ENCODE measurements around the gene DPYD.
A peak's percentile ranks its signal among the peaks of the same experiment; 100 is the strongest.

DPYD gene

GRCh38 chr1:97621955-97622354 is 298.9 kb downstream of the DPYD start:
- DNase-seq: no peak

GRCh38 chr1:97619706-97620105 is 301.1 kb downstream of the DPYD start:
- no peak for DNase-seq

DNA sequence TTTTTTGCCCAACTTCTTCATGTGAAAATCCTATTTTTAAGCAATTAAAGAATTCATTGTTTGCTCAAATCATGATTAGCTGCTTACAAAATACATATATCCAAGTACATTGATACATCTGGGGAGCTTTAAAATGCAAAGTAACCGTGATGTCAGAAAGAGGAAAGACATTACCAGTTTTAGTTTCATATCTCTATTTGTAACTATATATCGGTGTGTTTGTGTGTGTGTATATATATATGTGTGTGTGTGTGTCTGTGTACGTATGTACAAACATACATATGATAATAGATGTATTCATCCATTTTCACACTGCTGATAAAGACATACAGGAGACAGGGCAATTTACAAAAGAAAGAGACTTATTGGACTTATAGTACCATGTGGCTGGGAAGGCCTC is 310.1 kb downstream of the DPYD start:
- no peak for DNase-seq

DNA sequence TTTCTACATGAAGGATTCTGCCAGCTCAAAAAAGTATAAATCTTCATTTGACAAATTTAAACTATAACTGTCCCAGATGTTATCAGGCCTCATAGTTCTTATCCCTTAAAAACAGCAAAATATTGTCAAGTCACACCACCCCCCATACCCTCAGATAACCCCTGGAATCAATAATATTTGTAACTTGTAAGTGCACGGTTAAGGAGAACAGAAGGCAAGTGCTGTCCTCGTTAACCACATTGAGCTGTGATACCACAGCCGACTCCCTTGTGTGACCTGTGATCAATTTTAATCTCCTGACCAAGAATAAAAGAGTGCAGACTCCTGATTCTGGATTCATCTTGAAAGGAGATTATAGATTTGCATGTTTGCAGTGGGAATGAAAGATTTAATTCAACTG is 310.7 kb downstream of the DPYD start:
- DNase-seq: no peak

GRCh38 chr1:97608272-97608671 is 312.6 kb downstream of the DPYD start:
- no peak for DNase-seq

- DNase-seq: no peak
Observed at GRCh38 chr1:97603776-97604175, 317.1 kb downstream of the DPYD start.

GRCh38 chr1:97603218-97603617 is 317.6 kb downstream of the DPYD start:
- DNase-seq: no peak

- no peak for DNase-seq
Observed at GRCh38 chr1:97599447-97599846, 321.4 kb downstream of the DPYD start.

DNA sequence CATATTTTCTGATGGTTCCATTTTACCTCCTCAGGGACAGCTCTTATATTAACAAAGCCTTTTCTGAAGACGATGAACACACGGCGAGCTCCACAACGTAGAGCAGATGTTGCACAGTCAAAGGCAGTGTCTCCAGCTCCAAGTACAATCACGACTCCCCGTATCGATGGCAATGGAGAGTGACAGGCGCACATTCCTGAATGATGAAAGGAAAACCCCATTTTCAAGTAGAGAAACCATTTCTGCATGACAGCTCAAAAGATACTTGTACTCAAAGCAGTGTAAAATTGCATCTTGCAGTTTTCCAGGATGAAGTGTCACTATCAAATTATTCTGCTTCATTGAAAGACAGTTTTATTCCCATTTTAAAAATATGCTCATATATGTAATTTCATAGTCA is 327.6 kb downstream of the DPYD start:
- no peak for DNase-seq

GRCh38 chr1:97588772-97589171 is 332.1 kb downstream of the DPYD start:
- no peak for DNase-seq

- DNase-seq: no peak
Observed at GRCh38 chr1:97581614-97582051, 339.2 kb downstream of the DPYD start.

DNA sequence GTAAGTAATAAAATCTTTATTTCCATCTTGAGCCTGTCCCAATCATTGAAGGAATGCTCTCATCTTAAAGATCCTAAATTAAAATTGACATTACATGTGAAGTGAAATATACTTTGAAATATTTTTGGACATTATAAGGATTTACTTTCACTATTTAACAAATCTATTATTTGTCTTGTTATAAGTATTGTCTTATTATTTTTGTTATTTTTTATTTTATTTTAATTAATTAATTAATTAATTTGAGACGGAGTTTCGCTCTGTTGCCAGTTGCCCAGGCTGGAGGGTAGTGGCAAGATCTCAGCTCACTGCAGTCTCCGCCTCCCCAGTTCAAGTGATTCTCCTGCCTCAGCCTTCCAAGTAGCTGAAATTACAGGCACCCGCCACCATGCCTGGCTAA is 343.2 kb downstream of the DPYD start:
- no peak for DNase-seq

GRCh38 chr1:97573553-97573952 is 347.3 kb downstream of the DPYD start:
- DNase-seq: no peak

GRCh38 chr1:97572561-97572960 is 348.3 kb downstream of the DPYD start:
- DNase-seq: no peak

DNA sequence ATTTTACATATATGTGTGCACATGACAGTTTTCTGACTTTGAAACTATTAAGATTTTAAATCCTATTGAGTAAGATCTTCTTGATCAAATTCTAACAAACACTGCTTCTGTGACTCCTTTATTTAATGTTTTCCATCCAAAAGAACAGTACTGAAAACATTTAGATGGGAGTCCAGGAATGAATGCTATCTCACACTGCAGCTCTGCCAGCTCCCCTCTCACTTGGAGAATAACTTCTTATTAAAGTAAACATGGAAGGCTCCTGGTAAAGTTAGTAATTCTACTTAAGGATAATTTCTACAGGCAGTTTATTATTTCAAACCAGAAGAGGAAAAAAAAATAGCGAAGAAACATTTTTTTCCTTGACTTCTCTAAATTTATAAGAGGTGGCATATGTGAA is 349.1 kb downstream of the DPYD start:
- DNase-seq: no peak

DNA sequence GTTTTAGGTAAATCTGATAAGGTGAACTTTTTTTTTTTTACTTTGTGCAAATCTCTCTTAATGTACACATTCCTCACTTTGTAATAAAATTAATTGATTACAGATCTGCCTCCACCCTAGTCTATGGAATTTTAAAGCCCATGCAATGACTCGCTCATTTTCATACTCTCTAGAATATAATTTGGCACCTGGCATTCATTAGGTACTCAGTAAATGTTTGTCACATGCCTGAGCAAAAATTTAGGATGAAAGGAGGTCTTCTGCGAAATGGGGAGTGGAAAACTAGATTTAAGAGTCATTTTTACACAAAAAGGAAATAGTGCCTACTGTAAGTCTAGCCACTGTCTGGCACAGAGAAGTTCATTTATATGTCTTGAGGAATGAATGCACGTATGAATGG is 350.1 kb downstream of the DPYD start:
- DNase-seq: no peak

GRCh38 chr1:97567000-97567749 is 353.7 kb downstream of the DPYD start:
- no peak for DNase-seq

- peak in 19 of 56 donors; percentile 0 to 53 (median 5) for DNase-seq
Observed at GRCh38 chr1:97565886-97566285, 354.9 kb downstream of the DPYD start.

DNA sequence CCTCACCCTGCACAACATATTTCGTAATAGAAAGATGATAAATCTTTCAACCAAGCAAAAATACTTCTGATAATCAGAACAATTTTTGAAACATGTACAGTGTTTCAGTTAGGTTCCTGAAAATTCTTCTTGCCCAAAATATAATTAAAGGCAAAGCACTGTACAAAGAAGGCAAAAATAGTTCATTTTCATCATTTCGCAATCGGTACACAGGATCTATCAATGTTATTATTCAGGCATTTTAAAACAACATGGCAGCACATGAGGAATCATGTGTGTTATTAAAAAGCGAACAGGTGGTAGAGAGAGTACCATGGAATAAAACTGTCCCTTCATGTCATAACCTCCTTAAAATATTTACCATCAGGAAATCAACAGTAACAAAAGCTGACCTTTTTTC is 356.9 kb downstream of the DPYD start:
- no peak for DNase-seq

DNA sequence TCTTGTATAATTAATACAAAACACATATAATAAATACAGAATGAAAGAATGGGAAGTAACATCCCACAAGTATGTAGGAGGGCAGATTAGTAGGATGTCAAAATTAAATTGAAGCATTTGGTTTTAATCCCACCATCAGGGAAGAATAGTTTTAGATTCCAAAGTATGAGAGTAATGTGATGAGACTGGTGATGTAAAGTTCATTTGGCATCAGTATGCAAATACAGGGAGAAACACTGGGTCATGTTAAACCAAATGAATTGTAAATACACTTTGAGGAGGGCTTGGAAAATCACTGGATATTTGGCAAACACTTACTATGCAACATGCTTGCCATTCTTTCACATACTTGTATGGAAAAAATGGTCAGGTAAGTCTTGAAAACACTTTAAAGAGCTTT is 358.8 kb downstream of the DPYD start:
- DNase-seq: no peak

GRCh38 chr1:97560714-97561113 is 360.1 kb downstream of the DPYD start:
- no peak for DNase-seq

DNA sequence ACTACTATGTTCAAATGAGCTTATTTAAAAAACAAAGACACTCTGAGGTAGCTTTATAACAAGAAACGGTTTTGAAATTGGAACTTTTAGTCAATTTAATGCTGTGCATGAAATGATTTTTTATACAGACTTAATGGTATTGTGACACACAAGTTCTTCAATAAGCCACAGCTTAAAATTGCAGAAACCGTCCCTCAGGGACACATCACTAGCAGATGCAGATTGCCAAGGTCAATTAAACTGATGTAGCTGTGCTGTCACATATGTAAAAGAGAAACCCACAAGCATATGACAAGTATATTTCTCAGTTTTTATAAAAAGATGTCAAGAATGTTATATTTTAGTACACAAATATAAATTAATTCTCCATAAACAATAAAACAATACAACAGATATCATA is 366.9 kb downstream of the DPYD start:
- DNase-seq: no peak

- DNase-seq: no peak
Observed at GRCh38 chr1:97551113-97551512, 369.7 kb downstream of the DPYD start.

DNA sequence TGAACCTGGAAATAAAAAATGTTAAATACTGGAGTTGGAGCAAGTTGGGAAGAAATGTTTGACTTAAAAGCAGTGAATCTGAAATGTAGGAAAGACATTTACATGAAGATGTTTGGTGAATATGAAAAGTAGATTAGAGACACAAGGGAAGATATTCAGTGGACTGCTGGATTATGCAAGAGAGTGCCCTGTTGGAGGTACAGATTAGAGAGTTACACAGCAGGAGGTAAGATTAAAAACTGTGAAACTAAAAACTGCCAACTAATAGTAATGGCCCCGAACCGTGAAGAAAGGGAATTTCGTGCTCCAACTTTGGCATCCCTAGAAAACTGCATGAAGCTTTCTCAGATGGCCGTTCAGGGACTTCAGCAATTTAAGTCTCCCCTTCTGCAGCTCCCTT is 375.4 kb downstream of the DPYD start:
- no peak for DNase-seq
